H1 (cell line): ENCODE results near the gene ADGRA3. TPM values are rescaled to one million over a fixed set of nuclear protein-coding genes. Genes with fewer than 3 reads are reported as not detected.

Experiments
- GTF2F1 ChIP-seq: IDR thresholded peaks from 2 replicates; pipeline ENCODE4 v1.6.1; 2012; ENCODE audit warnings: low read depth, low read length, improper control_type of control experiment, borderline replicate concordance
- JUN ChIP-seq: IDR thresholded peaks from 2 replicates; pipeline ENCODE4 v1.6.1; 2011; ENCODE audit warnings: low read depth, mild to moderate bottlenecking, improper control_type of control experiment, low read length
- polyA plus RNA-seq, 7 experiments: library from polyadenylated mRNA; depleted of rRNA in 3 of 7; stranded (reverse) in 5 of 7; unstranded in 2 of 7; fragments of >200 nt in 5 of 7; fragments of 200-250 nt in 2 of 7; gene quantifications; 1 replicate in 5 of 7; 2 replicates in 1 of 7; 4 replicates in 1 of 7; pipeline versions ENCODE4 v1.2.1 to v1.2.3, GENCODE V29; 2011 to 2013; ENCODE audit warnings: missing spikeins in 2 of 7, mixed read lengths in 2 of 7
- total RNA-seq: library from RNA; stranded (reverse); fragmentation: NEBNext Ultra II Directional; extraction: Animal tissue kit (Norgen Biotek cat#: 25700); gene quantifications from 2 replicates; pipeline ENCODE4 v1.2.1, GENCODE V29; 2021
- TF ChIP-seq, protein P1 (sequence below): IDR thresholded peaks from 2 replicates; pipeline ENCODE4 v1.6.1; 2011; ENCODE audit warnings: low read depth, mild to moderate bottlenecking, low read length; ENCODE audit not compliant: insufficient read depth

The ADGRA3 gene
- total and polyA plus RNA-seq, 2 of the 8 experiments (the other 6 are each of a cell fraction or from before 2014, with no cell fraction given), result 31.5 to 63.0 TPM

DNA sequence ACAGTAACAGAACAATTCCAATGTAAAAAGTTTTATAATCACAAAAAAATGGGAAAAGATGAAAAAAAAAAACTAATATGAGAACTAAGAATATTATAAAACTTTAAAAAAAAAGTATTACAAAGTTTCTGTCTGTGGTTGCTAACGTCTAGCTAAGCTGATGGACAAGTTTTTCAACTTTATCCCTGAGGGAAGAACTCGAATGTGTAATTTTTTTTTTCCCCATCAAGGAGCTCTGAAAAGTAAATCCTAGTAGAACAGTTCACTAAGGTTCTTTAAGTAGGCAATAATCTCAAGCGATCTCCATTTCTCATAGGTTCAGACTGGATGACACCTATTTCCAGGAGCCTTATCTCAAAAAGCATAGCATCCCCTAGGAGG, 14.2 kb downstream of the ADGRA3 start (continued):
- TF ChIP-seq JUN, result no peak
- no peak for TF ChIP-seq GTF2F1
- TF ChIP-seq, protein P1, sequence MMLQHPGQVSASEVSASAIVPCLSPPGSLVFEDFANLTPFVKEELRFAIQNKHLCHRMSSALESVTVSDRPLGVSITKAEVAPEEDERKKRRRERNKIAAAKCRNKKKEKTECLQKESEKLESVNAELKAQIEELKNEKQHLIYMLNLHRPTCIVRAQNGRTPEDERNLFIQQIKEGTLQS, result no peak
- TF ChIP-seq, all 59 proteins: peak for 0
